ENCODE data around the gene PTPRT. TPM values are rescaled to one million over a fixed set of nuclear protein-coding genes. Genes with fewer than 3 reads are reported as not detected.

Gene PTPRT
- total RNA-seq, 1 donor from 2014 or later, result not detected

DNA sequence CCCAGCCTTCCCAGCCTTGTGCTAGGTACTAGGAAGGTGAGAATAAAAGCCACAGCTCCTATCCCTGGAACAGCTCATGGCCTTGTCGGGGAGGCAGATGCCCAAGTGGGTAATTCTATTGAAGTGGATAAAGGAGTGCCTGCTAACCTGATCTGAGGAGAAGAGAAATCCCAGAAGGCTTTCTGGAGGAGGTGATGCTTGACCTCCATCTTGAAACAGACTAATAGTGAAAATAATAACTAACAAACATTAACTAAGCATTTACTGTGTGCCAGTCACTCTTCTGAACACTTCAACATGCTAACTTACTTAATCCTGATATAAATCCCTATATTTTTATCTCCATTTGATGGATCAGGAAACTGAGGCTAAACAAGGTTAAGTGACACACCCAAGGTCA, 1078.4 kb downstream of the PTPRT start:
- Histone ChIP-seq H3K27me3 (no peaks in the 10 kb centered on the region), H3K36me3 (no peaks in the 10 kb centered on the region), H3K4me1 (no peaks in the 10 kb centered on the region), H3K4me3 (no peak overlapping the region), H3K9me3 (no peaks in the 10 kb centered on the region), H3K27ac (no peak overlapping the region)
- DNase-seq (ENCODE audit: extremely low spot score in 2 of 2), result no peak
- TF ChIP-seq POLR2AphosphoS5 (IDR thresholded peaks at IDR 0.05; ENCODE audit: insufficient read depth in 1 of 2, low read depth in 1 of 2) (no peak), POLR2A (IDR thresholded peaks at IDR 0.05) (no peak)
- TF ChIP-seq, protein P1, sequence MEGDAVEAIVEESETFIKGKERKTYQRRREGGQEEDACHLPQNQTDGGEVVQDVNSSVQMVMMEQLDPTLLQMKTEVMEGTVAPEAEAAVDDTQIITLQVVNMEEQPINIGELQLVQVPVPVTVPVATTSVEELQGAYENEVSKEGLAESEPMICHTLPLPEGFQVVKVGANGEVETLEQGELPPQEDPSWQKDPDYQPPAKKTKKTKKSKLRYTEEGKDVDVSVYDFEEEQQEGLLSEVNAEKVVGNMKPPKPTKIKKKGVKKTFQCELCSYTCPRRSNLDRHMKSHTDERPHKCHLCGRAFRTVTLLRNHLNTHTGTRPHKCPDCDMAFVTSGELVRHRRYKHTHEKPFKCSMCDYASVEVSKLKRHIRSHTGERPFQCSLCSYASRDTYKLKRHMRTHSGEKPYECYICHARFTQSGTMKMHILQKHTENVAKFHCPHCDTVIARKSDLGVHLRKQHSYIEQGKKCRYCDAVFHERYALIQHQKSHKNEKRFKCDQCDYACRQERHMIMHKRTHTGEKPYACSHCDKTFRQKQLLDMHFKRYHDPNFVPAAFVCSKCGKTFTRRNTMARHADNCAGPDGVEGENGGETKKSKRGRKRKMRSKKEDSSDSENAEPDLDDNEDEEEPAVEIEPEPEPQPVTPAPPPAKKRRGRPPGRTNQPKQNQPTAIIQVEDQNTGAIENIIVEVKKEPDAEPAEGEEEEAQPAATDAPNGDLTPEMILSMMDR (IDR thresholded peaks at IDR 0.05), result no peak
- intact Hi-C loops (cut with DNase I), result no loop called here

DNA sequence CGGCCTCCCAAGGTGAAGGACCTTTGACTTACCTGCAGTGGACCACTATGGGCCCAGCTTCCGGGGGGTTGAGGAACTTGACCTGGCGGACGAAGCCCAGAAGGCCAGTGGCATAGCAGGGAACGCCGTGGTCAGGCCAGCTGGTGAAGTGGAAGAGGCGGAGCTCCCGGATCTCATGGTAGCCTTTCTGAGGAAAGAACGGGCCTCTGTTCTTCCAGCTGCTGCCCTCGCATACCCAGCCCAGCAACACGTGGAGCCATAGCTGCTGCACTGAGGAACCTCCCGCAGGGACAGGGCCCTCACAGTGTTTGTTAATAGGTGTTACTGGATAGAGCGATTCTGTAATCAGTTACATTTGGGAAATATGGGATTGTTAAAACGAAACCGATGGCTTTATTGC, 1079.4 kb downstream of the PTPRT start:
- Histone ChIP-seq H3K9me3 (no peaks in the 10 kb centered on the region), H3K4me1 (no peaks in the 10 kb centered on the region), H3K27ac (no peak overlapping the region), H3K36me3 (no peaks in the 10 kb centered on the region), H3K4me3 (no peak overlapping the region), H3K27me3 (no peaks in the 10 kb centered on the region)
- no peak for DNase-seq (ENCODE audit: extremely low spot score in 2 of 2)
- TF ChIP-seq POLR2A (IDR thresholded peaks at IDR 0.05) (no peak), POLR2AphosphoS5 (IDR thresholded peaks at IDR 0.05; ENCODE audit: insufficient read depth in 1 of 2, low read depth in 1 of 2) (no peak)
- TF ChIP-seq, protein P1 (IDR thresholded peaks at IDR 0.05), result no peak
- intact Hi-C loops (cut with DNase I), result no loop called here

DNA sequence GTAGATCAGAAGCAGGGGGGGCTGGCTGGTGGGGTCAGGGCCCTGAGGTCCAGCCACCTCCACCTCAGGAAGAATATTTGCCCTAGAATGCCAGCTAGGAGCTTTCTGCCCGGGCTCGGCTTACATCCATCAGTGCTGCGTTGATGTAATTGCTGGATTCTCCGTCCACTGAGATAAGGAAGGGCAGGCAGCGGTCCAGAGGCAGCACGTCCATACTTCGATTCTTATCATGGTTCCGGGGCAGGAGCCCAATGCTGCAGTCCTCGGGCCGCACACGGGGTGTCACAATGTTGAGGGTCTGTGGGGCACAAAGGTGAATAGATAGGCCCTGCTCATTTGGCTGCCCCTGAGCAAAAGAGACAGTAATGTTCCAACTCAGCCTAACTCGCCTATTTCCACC, 1087.7 kb downstream of the PTPRT start:
- Histone ChIP-seq H3K36me3 (no peaks in the 10 kb centered on the region), H3K27ac (no peak overlapping the region), H3K4me3 (no peak overlapping the region), H3K27me3 (no peaks in the 10 kb centered on the region), H3K9me3 (no peaks in the 10 kb centered on the region), H3K4me1 (no peaks in the 10 kb centered on the region)
- TF ChIP-seq POLR2A (IDR thresholded peaks at IDR 0.05) (no peak), POLR2AphosphoS5 (IDR thresholded peaks at IDR 0.05; ENCODE audit: insufficient read depth in 1 of 2, low read depth in 1 of 2) (no peak)
- TF ChIP-seq, protein P1 (IDR thresholded peaks at IDR 0.05), result no peak
- intact Hi-C loops (cut with DNase I), result no loop called here
- DNase-seq (ENCODE audit: extremely low spot score in 2 of 2), result no peak

DNA sequence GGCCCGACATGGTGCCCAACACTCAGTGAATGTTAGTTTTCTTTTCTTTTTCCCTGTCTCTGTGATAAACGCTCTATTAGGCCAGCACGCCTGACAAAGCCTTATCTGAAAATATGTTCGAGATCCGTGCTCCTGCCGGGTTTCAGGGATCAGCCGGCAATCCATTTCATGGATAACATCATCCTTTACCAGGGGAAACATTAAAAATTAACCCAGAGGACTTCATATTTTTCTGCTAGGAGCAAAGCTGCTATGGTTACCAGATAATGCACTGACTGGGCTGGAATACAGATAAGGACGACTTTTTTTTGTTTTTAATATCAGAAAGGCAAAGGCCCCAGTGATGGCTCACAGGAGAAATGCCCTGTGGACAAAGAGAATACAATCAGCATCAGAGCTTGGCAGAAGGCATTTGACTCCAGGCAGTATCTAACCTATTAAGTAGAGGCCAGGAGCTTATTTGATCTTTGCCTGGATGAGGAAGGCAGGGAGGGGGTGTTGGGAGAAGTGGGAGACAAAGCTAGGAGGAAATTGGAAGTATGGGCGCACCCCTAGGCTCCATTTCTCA, 1089.5 kb downstream of the PTPRT start:
- TF ChIP-seq, protein P1 (IDR thresholded peaks at IDR 0.05), result no peak
- TF ChIP-seq POLR2AphosphoS5 (IDR thresholded peaks at IDR 0.05; ENCODE audit: insufficient read depth in 1 of 2, low read depth in 1 of 2) (no peak), POLR2A (IDR thresholded peaks at IDR 0.05) (no peak)
- DNase-seq (ENCODE audit: extremely low spot score in 2 of 2), result no peak
- no peaks in the 10 kb centered on the region for H3K9me3 ChIP-seq
- no peak overlapping the region for H3K27ac ChIP-seq
- intact Hi-C loops (cut with DNase I), result no loop called here
- H3K4me3 ChIP-seq, result no peak overlapping the region
- H3K27me3 ChIP-seq, result no peaks in the 10 kb centered on the region
- H3K4me1 ChIP-seq, result no peaks in the 10 kb centered on the region
- no peaks in the 10 kb centered on the region for H3K36me3 ChIP-seq

DNA sequence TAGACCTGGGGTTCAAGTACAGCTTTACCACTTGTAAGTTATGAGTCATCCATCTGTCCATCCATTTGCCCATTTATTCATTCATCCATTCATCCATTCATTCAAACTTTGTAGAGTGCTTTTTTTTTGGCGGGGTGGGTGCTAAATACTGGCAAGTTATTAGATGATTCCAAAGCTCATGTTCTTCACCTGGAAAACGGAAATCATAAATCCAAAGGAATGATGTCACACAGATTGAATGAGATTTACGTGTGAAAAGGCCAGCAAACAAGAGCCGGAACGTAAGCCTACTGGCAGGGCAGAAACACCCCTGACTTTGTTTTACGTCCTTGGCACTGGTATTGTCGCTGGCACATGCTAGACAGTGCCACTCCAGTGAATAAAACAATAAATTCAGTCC, 1090.6 kb downstream of the PTPRT start:
- no peaks in the 10 kb centered on the region for H3K4me1 ChIP-seq
- no peaks in the 10 kb centered on the region for H3K36me3 ChIP-seq
- H3K9me3 ChIP-seq, result no peaks in the 10 kb centered on the region
- H3K4me3 ChIP-seq, result no peak overlapping the region
- intact Hi-C loops (cut with DNase I), result no loop called here
- TF ChIP-seq, protein P1 (IDR thresholded peaks at IDR 0.05), result no peak
- no peak for DNase-seq (ENCODE audit: extremely low spot score in 2 of 2)
- no peaks in the 10 kb centered on the region for H3K27me3 ChIP-seq
- H3K27ac ChIP-seq, result no peak overlapping the region
